CD1c-positive myeloid dendritic cell (primary cell): ENCODE measurements around the gene APLP2.
A peak's percentile ranks its signal among the peaks of the same experiment; 100 is the strongest.

ENCODE experiments used
- DNase-seq: peaks from one replicate; pipeline ENCODE4 v3.0.0-alpha.2; 2016; ENCODE audit errors: extremely low spot score

The APLP2 gene

GRCh38 chr11:130145975-130146776, 76.5 kb downstream of the APLP2 start:
- peak; percentile 54 for DNase-seq

- DNase-seq, result peak; percentile 96
These were observed 77.1 kb downstream of the APLP2 start for GRCh38 chr11:130146796-130147195.

- DNase-seq, result no peak
These were observed 79.2 kb downstream of the APLP2 start for GRCh38 chr11:130148796-130149326.

- no peak for DNase-seq
These were observed 81.1 kb downstream of the APLP2 start for GRCh38 chr11:130150790-130151189.

GRCh38 chr11:130151196-130151595, 81.5 kb downstream of the APLP2 start:
- no peak for DNase-seq

- peak; percentile 82 for DNase-seq
These were observed 86.7 kb downstream of the APLP2 start for GRCh38 chr11:130156108-130157022.

- DNase-seq, result peak; percentile 24
These were observed 87.4 kb downstream of the APLP2 start for GRCh38 chr11:130157101-130157500.

- DNase-seq, result no peak
These were observed 88.1 kb downstream of the APLP2 start for GRCh38 chr11:130157840-130158239.

GRCh38 chr11:130159139-130159538, 89.4 kb downstream of the APLP2 start:
- no peak for DNase-seq

- peak; percentile 63 for DNase-seq
These were observed 90.2 kb downstream of the APLP2 start, which contains the start of gene ST14 for GRCh38 chr11:130159657-130160497. TSS of gene ST14 (plus strand) at chr11:130159782. CDS start at chr11:130159980, 198 bp downstream.

- peak; percentile 38 for DNase-seq
These were observed 90.9 kb downstream of the APLP2 start for GRCh38 chr11:130160498-130161155.

GRCh38 chr11:130161441-130162145, 91.9 kb downstream of the APLP2 start:
- DNase-seq, result no peak

- peak; percentile 31 for DNase-seq
These were observed 93.0 kb downstream of the APLP2 start for GRCh38 chr11:130162733-130163132.

GRCh38 chr11:130163346-130164220, 93.9 kb downstream of the APLP2 start:
- peak; percentile 84 for DNase-seq

- no peak for DNase-seq
These were observed 94.5 kb downstream of the APLP2 start for GRCh38 chr11:130164221-130164570.

- DNase-seq, result peak; percentile 82
These were observed 96.1 kb downstream of the APLP2 start for GRCh38 chr11:130165601-130166456.

GRCh38 chr11:130166457-130166784, 96.7 kb downstream of the APLP2 start:
- DNase-seq, result peak; percentile 56

- no peak for DNase-seq
These were observed 97.5 kb downstream of the APLP2 start for GRCh38 chr11:130167146-130167545.
